Activated naive CD4-positive, alpha-beta T cell treated with Interleukin-2 at 50 U/mL for 16 hours (primary cell): Measurements from ENCODE around the gene UBA3.

ENCODE experiments used
- DNase-seq: peaks from one replicate; pipeline ENCODE4 v3.0.0-alpha.2; 2020

Gene UBA3

DNA sequence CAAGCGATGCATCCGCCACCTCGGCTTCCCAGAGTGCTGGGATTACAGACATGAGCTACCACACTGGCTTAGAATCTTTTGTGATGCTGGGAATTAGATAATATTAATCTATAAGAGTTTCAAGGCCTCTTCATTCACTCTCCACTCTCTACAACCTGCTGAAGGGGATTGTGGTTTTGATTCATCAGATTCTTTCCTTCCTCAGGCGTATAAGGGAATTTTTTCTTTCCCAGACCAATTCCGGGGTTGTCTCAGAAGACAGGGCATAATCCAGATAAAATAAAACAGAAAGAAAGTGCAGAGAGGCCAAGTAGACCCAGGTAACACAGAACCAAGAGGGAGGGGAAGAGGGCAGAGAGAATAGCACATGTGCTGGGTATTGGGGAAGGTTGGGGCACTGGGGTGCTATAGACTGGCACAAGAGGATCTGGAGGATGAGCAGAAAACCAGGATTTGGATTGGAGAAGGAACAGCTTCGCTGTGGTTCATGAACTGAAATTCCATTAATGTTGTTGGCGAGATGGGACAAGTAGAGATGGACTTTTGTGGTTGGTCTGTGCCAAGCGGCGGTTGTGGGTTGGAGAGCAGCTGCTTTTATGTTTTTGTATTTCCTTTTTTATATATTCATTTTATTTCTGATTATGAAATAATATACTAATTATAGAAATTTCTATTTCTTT is 17.4 kb upstream of the UBA3 start:
- no peak for DNase-seq

DNA sequence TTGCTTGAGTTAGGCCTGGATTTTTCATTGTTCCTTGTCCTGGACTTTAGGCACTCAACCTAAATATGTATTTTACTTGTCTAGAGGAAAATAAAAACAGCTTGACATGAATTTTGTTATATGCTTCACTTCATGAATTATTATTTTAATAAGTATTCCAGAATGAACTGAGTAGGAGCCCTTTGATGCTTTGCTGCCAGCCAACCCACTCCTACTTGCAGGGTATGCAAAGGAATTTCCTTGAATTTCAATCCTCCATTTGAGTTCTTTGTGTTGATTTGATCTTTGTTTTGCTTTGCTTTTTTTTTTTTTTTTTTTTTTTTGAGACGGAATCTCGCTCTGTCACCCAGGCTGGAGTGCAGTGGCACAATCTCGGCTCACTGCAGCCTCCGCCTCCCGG is 16.1 kb upstream of the UBA3 start:
- DNase-seq = no peak

GRCh38 chr3:69095636-69096035 is 15.5 kb upstream of the UBA3 start:
- DNase-seq = no peak

GRCh38 chr3:69094467-69095205 is 14.5 kb upstream of the UBA3 start:
- DNase-seq = no peak

- no peak for DNase-seq
These were observed 11.9 kb upstream of the UBA3 start for GRCh38 chr3:69092030-69092516.

GRCh38 chr3:69091389-69092029 is 11.3 kb upstream of the UBA3 start:
- DNase-seq = no peak

DNA sequence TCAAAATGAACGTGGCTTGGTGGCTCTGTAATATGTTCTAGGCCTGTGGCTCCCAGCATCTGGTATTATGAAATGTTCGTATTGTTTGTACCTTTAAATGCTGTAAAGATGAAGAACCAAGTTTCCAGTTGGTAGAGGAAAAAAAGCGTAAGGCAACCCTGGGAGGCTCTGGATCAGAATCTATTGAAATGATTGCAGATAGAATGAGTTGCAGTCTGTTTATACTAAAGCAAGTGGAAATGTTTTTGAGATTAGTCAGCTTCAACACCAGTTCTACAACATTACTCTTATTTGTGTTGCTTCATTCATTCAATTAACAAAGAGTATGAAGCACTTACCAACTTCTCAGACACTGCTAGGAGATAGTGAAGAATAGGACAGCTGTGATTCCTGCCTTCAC is 9.9 kb upstream of the UBA3 start:
- no peak for DNase-seq

DNA sequence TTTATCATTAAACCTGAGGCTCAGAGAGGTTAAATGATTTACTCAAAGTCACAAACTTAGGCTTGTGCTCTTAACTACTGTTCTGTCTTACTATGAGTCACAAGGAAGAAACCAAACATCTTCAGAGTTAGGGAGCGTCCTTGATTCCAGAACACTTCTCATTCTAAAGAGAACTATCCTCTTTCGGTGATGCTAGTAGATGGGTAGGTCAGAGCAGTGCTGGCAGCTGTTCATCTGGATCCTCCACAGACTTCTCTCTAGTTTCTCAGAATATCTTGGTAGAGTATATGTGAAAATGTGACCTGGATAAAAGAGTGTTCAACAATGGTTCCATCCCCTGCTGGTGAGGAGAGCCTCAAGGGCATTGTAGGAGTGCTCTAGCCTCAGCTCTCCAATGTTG is 7.9 kb upstream of the UBA3 start:
- no peak for DNase-seq

DNA sequence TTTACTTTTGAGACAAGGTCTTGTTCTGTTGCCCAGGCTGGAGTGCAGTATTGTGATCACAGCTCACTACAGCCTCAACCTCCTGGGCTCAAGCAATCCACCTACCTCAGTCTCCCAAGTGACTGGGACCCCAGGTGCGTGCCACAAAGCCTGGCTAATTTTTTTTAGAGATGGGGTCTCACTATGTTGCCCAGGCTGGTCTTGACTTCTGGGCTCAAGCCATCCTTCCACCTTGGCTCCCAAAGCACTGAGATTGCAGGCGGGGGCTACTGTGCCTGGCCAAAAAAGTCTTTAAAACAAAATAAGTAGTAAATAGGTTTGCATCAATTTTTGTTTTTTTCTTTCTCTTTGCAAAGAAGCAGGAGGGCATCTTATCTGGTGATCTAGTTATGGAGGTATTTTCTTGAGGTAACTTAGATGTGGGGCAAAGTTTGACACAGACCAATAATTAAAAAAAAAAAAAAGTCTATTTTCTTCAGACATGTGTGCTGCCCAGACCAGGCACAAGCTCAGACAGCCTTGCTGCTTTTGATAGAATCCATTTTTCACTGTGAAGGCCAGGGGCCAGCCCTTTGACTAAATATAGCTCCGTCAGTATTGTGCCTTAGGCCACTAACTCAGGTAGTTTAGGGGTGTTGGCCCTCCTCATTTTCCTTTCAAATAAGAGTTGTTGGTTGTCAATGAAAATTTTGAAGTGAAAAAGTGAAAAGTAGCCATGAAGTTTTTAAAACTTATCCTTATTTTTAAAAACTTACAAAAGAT is 7.0 kb upstream of the UBA3 start:
- DNase-seq = no peak

GRCh38 chr3:69085833-69086722 is 5.9 kb upstream of the UBA3 start:
- peak; percentile 75 for DNase-seq

DNA sequence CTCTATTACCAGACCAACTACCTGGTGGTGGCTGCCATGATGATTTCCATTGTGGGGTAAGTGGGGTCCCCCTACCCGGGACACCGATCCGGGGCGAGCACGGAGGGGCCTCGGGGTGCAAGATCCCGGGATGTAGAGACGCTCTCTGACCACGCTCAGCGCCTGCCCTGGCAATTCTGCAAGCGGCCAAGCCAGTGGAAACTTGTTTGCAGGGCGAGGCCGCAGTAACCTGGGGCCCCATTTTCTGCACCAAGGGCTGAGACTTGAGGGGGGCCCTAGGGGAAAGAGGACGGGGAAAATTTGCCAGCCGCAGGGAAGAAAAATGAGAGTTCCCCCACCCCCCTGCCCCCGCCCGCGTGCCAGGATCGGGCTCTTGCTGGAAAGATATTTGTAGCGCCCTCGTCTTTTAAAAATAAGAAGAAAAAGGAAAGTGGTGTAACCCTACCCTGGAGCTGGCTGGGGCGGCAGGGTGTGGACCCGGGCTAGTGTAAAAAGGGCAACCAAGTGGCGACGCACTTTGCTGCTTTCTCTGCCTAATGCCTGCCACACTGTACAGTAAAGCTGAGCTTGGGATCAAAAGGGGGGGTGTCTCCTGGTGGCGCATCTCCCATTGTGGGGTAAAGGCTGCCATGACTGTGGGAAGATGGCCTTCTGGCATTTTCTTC is 5.1 kb upstream of the UBA3 start:
- peak; percentile 27 for DNase-seq

DNA sequence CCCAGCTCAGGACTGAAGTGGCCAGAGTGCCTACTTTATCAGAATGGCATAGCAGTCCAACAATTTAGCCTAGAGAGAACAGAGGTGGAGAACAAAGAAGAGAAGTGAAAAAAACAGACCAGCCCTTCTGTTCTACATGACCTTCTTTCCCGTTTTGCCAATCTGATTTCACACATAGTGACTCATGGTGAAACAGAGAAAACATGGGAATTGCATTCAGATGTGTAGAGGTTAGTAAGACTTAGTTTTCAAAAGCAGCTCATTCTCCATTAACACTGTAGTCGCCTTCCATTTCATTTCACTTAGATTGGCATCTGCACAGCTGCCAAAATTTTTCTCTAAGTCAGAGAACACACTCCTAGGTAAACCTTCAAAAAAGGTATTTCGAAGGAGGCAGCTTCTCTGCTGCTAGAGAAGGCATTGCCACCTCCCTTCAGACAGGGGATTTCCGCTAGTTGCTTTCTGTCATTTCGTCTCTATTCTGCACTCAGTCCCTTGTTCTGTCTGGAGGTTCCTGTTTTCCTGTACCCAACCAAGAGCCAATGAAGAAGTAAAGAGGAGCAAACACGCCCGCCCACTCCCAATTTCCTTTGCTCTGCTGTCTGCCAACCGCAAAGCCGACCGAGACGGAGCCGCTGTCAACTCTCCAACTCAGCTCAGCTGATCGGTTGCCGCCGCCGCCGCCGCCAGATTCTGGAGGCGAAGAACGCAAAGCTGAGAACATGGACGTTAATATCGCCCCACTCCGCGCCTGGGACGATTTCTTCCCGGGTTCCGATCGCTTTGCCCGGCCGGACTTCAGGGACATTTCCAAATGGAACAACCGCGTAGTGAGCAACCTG is 4.4 kb upstream of the UBA3 start, which contains the start of gene ARL6IP5:
Gene ARL6IP5 (plus strand): TSS at position 612 of the 842 bp plus-strand sequence. CDS start 111 bp downstream, at position 723.
- peak; percentile 91 for DNase-seq

DNA sequence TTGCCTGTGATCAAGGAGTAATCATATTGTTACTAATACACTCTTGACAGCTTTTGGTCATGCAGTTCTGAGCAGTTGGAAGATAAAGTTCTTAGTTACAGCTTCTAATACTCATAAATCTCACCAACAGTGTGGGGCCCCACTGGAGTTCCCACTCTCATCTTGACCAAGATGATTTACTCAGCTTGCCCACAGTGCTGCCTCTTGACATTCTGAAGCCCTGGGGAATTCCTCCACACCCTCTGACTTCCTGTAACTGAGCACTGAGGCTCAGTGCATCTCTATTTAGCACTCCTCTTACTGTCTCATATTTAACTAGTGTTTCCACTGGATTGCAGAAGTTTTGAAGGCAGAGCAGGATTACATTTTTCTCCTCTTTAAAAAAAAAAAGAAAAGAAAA is 2.6 kb upstream of the UBA3 start:
- peak; percentile 82 for DNase-seq

DNA sequence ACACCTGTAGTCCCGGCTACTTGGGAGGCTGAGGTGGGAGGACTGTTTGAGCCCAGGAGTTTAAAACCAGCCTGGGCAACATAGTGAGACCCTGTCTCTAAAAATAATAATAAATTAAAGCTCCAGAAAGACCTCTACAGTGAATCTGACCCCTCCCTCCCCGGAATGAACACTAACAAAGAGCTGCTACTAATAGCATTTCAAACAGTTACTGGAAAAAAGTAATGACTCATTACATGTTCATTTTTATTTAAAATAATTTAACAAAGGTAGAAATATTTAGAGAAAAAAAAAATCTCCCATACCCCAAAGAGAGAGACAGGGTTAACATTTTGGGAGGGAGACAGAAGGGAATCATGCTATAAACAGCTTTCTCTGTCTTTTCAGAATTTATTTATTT is 2.2 kb upstream of the UBA3 start:
- DNase-seq = no peak

DNA sequence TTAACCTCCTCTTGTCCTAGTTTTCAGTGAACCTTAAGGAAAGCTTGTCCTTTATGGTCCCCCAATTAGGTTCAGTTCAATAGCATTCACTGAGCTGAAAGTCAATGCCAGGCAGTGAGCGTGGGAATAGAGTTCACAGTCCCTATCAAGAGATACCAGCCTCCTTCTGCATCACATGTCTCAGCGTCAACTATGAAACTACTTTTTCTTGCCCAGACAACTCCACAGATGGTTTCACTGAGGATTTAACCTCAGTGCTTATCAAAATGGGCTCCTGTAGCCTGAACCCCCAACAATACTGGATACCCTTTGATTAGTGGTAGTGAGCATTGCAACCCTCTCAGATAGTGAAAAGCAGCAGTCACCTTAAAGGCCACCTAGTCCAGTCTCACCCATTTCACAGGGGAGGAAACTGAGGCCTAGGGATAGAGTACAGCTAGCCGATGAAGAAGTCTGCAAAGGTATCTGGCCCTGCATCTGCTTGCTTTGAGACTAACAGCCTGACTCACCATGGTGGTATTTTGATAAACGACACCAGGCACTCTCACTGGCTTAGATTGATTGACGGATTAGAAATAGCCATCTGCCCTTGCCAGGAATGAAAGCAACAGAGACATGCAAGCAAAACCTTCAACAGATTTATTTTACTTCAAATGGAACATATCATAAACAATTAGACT is 1.6 kb upstream of the UBA3 start:
- DNase-seq = no peak

DNA sequence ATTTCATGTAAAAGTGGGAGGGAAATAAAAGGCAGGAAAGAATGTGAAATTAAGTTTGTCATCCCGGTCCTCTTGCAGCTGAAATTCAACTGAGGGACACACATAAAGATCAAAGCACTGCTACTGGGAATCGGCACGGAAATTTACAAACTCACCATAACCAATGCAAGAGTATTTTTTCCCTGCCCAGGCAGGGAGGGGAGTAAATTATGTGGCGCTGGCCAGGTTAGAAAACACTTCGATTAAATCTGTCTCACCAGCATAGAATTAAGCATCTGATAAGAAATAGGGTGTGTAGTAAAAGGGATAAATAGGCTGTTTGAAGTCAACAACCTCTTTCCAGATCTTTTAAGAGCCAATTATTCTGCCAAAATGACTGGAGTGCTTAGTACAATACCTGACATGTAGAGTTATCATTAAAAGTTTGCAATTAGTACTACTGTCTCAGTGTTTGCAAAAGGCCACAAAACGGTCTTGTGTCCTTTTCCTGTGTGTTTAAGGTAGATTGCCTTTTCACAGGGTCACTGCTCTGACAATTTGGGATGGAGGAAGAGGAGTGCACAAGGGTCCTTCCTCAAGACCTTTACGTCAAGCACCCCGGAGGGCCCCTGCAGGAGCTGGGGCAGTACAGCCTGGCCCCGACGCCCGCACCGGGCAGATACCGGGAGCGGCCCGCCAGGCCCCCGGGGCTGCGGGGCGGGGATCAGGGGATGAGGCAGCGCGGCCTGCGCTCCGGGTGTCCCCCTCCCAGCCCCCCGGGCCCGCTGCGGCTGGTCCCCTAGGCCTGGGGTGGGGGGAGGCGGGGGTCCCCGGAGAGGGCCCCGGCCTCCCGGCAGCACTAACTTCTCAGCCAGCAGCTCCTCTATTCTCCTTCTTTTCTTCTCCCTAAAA is 651 bp downstream of the UBA3 start:
- DNase-seq = no peak

GRCh38 chr3:69072928-69073327 is 7.2 kb downstream of the UBA3 start:
- DNase-seq = no peak

- no peak for DNase-seq
These were observed 14.0 kb downstream of the UBA3 start for GRCh38 chr3:69066121-69066520.
